Kidney tubule cell (primary cell): ENCODE measurements around the gene ABL2.
A peak's percentile ranks its signal among the peaks of the same experiment; 100 is the strongest.

Source experiments
- DNase-seq: peaks from one replicate; pipeline ENCODE4 v3.0.0-alpha.2; 2018; ENCODE audit warnings: low spot score

ABL2 gene

DNA sequence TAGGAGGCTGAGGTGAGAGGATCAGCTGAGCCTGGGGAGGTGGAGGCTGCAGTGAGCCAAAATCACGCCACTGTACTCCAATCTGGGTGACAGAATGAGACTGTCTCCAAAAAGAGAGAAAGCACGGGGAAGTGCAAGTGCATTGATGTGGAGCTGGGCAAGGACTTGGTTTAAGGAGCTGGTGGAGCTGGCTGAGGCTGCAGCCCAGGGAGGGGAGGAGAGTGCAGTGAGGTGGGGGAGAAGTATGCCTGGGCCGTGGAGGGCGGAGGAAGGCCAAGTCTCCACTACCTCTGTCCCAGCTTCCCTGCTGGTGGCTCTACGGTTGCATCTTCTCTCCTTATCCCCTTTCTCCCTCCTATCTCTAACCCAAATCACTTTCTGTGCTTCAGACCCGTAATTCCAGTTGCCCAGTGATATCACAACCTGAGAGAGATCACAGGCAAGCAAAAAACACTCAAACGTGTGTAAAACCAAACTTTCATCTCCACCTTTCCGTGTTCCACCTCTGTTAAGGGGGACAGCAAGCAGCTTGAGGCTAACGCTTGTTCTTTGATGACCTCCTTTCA is 136.5 kb downstream of the ABL2 start:
- DNase-seq = no peak

DNA sequence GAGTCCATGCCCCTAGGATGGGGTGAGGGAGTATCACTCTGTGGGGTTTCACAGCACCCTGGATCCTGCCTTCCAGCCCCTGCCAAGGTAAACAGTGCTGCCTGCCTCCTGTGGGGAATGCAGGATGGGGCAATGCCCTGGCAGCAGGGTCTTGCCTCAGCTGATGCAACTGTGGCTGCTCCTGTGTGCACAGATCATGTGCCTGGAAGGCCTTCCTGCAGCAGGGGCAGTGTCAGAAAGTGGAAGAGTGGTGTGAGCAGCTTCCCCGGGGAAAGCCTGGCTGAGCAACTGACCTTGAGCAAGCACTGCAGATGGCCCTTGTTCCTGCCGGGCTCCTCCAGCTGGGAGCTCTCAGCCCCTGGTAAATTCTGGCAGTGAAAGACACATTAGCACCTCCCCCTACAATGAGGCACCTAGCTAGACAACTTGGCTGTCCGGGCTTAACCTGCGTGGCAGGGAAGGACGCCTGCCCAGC is 137.7 kb downstream of the ABL2 start:
- no peak for DNase-seq

DNA sequence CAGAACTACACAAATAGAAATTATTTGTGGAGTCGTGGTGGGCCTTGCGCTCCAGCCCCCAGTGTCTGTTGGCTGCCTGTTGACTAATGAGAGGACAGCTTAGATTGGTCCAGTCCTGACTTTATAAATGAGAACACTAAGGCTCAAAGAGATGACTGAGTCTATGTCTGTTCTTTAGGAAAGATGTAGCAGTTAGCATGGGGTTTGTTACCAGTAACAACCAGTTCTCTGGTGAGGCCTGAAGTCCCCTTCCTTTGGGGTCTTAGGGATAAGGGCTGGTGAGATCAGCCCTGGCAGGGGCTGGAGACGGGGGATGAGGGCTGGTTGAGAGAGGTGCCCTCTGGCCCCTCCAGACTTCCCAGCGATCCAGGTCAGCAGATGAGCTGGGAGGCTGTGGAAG is 138.6 kb downstream of the ABL2 start:
- no peak for DNase-seq

DNA sequence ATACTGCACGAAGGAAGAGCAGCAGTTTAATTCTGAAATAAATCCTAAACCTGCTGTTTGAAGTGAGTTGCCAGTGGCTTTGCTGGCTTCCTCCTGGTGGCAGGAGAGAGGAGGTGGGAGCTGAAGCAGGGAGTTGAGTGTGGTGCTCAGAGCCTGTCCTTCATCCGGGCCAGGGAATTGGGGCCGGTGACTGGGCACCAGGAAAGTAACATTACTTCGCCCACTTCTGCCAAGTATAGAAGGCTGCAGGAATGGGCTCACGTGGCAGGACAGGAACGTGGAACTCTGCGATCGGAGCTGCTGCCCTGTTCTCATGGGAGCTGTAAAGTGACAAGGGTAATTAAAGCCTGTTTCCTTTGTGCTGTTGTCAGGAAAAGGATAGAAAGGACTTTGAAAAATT is 139.0 kb downstream of the ABL2 start:
- DNase-seq = no peak

DNA sequence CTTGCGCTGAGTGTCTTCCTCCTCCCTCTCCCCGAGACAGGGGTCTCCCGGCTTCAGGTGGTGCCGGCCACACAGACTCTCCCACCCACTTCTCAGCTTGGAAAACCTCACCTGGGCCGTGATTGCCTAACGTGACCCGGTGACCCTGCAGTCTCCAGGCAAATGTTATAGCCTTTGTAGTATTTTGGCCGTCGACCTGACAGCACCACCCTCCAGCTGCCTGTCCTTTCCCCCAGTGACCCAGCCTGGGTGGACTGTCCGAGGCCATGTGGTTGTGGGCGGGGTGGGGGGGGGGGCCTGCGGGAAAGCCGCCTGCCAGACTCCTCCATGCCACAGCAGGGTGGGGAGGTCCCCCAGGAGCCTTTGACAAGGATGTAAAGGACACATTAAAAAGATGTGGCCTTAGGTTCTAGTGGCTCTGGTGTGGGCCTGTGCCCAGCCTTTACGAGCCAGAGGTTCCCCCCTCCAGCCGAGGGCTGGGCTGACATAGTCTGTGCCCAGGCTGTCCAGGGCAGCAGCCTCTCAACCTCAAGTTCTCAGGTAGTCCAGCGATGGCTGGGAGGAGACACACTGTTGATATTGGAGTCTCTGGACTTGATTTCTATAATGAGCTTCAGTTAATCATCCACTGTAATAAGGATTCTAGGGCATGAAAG is 139.5 kb downstream of the ABL2 start:
- no peak for DNase-seq

DNA sequence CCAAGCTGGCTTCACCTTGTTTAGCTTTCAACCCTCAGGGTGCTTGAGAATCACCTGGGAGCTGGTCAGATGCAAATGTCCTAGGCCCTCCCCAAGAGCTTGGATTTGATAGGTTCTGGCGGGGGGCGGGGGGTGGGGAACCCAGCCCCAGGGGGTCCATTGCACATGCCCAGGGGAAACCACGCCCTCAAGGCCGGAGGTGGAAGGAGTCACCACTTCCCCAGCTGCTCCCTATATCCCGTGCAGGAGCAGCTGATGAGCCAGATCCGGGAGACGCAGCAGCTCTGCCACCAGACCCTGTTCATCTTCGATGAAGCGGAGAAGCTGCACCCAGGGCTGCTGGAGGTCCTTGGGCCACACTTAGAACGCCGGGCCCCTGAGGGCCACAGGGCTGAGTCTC is 141.8 kb downstream of the ABL2 start:
- DNase-seq = no peak

DNA sequence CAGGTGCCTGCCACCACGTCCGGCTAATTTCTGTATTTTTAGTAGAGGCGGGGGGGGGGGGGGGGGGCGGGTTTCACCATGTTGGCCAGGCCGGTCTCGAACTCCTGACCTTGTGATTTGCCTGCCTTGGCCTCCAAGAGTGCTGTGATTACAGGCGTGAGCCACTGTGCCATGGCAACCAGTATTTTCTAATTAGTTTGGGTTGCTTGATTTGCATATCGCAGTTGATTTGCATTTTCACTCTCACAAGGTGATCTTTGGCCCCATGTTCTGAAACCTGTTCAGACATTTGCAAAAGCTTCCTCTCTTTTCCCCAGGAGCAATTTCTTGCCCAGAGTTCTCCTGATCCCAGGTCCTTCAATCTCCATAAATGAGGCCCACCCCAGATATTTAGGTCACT is 145.9 kb downstream of the ABL2 start:
- no peak for DNase-seq

DNA sequence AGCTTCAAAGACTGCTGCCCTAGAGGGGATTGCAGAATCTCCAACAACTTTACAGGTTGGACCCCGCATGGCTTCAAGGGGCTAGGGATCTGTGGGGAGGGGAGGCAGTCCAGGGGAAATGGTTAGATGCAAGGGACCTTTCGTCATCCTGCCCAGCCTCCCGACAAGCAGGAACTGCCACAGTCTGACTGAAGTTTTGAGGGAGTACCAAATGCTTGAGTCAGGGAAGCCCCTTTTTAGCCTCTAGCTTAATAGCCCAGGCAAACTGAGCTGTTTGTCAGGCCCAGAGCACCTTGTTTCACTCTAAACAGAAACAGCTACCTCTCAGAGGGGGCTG is 146.5 kb downstream of the ABL2 start:
- peak; percentile 50 for DNase-seq

DNA sequence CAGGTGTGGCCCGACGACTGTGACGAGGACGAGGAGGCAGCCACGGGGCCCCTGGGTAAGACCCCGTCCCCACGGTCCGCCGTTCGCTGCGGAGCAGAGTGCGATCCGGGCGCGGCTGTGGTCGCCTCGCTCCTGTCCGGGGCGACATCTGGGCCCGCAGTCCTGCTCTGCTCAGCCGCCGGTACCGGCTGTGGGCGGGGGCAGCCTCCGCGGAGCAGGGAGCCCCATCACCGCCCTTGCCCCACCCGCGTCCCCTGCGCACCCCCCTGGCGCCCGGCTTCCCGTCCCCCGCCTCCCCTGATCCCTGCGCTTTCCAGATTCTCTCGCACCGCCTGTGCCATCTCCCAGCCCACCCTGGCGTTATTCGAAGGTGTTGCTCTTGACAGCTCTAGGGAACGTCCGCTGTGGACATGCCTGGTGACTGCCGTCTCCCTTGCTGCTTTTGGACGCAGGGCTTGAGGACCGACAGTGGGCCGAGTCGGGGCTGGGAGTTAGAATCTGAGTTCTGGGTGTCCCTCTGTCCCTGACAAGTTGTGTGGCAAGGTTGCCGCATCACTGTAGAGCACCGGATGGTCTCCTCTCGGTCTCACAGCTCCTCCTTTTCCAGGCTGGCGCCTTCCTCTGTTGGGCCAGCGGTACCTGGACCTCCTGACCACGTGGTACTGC is 147.0 kb downstream of the ABL2 start:
- DNase-seq = peak; percentile 39

DNA sequence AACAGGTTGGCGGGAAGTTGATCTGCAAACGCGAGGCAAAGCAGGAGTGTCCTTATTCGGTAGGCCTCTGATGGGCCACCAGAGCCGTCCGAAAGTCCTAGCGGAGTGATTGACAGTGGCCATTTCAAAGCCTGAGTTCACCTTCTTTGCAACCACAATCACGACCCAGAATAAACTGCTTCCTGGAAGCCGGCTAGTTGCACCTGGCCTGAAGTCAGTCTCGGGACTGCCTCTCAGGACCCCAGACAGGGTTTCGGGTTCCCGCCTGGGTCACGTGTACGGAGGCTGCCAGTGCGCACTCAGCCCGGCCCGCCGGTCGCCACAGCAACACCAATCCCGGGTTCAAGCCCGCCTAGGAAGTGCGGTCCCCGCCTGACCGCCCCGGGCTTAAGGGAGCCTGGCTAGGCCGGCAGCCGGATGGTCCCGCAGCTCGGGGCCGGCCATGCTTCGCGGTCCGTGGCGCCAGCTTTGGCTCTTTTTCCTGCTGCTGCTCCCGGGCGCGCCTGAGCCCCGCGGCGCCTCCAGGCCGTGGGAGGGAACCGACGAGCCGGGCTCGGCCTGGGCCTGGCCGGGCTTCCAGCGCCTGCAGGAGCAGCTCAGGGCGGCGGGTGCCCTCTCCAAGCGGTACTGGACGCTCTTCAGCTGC is 147.7 kb downstream of the ABL2 start, which contains the start of gene TOR3A:
TSS of gene TOR3A (plus strand) at position 384 of the 646 bp plus-strand sequence. CDS start at position 443, 59 bp downstream.
- DNase-seq = peak; percentile 94

DNA sequence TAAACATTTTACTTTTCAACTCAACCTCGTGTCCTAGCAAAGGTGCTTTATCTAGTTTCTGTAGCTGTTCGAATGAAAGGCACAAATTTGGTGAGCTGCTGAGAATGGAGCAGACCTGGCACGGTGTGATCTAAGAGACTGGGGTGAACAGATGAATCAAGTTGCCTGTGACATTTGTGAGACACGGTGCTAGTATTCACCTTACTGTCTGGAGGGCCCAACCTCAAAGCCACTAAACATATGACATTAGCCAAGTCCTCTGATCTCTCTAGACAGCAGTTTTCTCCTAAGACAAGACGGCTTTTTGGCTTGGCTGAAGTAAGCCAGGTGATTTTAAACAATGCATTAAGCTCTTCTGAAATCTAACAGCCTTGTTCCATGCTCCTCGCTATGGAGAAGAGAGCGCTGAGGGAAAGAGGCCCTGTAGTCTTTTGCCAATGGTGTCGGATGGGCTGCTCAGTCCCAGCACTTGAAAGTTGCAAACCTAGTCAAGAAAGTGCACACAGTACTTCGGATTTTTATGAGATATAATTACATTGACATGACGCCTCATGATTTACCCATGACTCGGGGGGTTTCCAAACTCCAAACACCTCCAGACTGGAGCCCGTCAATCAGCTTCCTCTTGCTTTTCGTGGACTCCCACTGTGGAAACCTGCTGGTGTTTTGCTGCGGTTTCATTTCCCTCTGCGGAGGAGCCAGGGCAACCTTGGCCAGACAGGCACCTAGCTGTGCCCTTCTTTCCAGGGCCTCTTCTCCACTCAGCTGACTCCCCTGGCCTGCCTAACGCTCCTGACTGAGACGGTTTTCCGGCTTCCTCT is 148.4 kb downstream of the ABL2 start:
- peak; percentile 13 for DNase-seq

DNA sequence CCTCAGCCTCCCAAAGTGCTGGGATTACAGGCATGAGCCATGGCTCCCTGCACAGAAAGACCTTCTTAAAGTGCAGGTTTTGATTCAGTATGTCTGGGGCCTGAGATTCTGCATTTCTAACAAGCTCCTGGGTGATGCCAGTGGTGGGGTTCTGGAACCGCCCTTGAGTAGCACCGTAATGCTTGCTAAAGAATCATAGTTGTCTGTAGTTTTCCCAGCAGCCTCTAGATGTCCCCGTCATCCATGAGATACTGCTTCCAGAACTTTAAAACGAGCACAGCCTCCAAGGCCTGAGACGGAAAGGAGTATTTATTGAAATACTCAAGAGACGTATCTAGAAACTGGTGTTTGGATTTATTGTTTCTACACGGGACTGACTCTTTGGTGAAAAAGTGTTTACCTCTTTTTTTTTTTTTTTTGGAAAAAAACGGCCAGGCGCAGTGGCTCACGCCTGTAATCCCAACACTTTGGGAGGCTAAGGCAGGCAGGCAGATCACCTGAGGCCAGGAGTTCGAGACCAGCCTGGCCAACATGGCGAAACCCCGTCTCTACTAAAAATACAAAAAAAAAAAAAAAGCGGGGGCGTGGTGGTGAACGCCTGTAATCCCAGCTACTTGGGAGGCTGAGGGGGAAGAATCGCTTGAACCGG is 150.2 kb downstream of the ABL2 start:
- peak; percentile 77 for DNase-seq

DNA sequence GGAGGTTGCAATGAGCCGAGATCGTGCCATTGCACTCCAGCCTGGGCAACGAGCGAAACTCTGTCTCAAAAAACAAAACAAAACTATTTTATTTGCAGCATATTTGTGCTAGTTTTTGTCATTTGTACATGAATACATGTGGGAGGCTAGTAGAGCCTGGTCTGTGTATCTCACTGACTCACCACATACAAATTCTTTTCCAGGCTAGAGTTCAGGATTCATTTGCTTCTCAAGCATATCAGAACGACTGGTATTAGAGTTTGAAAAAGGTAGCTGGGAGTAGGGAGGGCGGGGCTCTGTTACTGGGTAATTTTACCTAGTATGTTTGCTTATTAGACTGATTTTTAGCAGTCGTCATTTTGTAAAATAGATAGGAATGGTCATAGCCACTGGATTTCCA is 152.1 kb downstream of the ABL2 start:
- peak; percentile 44 for DNase-seq

DNA sequence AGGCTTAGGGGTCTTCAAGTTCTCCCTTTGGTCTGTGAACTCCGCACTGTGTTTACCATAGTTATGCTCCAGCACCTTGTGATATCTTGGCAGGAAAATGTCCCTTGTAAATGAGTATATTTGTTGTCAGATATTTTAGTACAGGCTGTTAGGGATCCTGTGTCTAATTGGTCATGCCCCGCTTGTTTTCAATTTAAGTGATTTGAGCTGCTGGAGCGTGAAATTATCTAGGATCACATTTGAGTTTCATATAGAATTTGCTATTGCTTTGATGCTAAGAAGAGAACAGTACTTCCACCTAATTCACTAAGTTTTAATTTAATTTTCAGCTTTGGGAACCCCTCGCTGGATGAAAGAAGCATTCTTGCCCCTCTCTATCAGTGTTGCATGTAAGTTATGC is 163.0 kb downstream of the ABL2 start:
- no peak for DNase-seq

DNA sequence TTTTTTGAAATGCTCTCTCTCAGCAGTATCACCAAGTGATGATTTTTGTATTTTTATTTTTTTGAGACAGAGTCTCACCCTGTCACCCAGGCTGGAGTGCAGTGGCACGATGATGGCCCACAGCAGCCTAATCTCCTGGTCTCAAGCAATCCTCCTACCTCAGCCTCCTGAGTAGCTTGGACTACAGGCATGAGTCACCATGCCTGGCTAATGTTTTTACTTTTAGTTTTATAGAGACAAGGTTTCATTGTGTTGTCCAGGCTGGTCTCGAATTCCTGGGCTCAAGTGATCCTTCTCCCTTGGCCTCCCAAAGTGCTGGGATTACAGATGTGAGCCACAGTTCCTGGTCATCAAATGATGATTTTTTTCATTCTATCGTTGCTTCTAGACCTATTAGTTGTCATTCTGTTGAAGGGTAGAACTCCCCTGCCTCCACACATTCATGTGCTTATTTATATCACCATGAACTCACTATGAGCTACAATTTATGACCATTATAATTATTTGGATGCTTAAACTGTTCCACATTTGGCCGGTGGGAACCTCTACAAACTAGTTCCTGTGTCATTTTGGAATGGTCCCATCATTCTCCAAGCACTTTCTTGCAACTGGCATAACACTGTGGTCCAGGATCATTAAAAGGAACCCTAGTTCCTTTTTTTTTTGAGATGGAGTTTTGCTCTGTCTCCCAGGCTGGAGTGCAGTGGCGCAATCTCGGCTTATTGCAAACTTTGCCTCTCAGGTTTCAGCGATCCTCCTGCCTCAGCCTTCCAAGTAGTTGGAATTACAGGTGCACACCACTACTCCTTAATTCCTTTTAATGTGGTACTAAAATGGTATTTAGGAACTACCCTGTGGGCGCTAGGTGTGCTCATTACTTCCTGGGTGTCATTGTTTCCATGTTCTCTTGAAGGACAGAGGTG is 167.9 kb downstream of the ABL2 start:
- DNase-seq = peak; percentile 44

DNA sequence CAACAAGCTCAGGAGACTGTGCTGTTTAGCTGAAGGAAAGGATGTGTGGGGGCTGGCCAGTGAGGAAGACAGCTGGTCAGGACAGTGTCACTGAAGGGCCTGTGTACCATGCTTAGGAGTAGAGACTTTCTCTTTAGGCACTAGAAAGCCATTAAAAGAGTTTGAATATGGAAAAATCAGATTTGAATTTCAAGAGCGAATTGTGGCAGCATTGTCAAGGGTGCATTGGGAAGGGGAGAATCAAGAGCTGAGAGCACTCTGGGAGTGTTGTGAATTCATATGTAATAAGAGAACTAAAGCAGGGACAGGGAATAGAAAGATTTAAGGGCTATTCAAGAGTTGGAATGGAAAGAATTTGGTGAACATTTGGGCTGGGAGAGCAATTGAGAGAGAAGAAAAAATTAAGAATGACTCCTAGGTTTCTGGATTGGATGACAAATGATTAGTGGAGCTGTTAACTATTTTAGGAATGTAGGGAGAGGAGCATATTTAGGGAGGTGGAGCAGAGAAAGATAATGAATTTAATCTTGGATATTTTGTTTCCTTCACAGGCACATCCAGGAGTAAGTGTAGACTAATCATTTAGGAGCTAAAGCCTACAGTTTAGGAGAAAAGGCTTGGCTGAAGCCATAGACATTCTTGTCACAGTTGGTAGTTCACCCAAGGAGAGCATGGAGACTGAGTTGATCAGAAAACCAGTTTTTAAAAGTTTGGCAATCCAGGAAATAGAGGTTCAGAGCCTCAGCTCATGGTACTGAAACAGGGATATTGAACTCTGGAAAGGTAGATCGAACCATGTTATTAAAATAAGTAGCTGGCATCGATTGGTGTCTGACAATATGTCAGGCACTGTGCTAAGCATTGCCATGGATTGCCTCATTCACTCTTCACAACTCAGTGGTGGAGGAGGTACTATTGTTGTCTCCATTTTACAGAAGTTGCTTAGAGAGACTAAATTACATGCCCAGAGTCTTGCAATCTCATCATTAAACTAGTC is 170.7 kb downstream of the ABL2 start:
- peak; percentile 19 for DNase-seq

DNA sequence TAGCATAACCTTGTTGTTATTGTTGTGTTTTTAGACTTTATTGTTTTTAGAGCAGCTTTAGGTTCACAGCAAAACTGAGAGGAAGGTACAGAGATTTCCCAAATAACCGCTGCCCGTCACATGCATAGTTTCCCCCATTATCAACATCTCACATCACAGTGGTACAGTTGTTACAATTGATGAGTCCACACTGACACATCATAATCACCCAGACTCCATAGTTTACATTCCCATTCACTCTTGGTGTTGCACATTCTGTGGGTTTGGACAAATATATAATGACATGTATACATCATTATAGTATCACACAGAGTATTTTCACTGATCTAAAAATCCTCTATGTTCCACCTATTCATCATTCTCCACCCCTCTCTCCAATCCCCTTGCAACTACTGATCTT is 173.5 kb downstream of the ABL2 start:
- no peak for DNase-seq

DNA sequence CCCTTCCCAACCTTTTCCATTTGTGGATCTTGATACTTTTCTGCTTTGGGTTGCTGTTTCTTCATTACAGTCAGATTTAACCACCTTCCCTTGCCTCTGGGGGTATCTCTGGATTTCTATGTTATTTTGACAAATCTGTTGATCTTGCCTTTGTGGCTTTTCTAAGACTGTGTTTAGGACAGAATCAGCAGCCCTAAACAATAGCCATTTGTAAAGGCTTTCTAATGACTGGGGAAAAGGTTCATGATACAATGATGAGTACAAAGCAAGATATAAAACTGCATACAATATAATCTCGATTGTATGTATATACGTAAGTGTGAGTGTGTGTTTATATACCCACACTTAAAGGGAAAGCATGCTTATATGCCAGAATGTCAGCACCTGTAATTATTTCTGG is 176.0 kb downstream of the ABL2 start:
- no peak for DNase-seq

DNA sequence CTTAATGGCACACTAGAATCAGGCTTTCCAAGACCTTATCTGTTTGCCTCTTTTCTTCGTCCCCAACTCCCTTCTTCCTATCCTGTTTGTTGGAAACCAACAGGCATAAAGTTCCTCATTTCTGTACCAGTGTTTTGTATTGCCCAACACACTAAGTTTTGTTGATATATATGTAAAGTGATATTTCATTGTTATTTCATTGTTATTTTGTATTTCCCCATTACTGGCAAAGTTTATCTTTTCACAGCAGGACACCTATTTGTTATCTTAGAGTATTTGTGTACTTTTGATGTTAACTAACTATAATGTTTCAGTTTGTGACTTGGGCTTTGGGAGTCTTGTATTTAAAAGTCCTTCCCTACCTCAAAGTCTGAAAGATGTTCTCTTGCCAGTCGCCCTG is 176.7 kb downstream of the ABL2 start:
- DNase-seq = no peak
